ENCODE measurements around the gene NDFIP1.
"Not testable (repeated sequence)": the region's sequence is repeated elsewhere in the genome, so short reads cannot be mapped to it uniquely, and the experiment has no call there.

NDFIP1 gene, protein sequence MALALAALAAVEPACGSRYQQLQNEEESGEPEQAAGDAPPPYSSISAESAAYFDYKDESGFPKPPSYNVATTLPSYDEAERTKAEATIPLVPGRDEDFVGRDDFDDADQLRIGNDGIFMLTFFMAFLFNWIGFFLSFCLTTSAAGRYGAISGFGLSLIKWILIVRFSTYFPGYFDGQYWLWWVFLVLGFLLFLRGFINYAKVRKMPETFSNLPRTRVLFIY

DNA sequence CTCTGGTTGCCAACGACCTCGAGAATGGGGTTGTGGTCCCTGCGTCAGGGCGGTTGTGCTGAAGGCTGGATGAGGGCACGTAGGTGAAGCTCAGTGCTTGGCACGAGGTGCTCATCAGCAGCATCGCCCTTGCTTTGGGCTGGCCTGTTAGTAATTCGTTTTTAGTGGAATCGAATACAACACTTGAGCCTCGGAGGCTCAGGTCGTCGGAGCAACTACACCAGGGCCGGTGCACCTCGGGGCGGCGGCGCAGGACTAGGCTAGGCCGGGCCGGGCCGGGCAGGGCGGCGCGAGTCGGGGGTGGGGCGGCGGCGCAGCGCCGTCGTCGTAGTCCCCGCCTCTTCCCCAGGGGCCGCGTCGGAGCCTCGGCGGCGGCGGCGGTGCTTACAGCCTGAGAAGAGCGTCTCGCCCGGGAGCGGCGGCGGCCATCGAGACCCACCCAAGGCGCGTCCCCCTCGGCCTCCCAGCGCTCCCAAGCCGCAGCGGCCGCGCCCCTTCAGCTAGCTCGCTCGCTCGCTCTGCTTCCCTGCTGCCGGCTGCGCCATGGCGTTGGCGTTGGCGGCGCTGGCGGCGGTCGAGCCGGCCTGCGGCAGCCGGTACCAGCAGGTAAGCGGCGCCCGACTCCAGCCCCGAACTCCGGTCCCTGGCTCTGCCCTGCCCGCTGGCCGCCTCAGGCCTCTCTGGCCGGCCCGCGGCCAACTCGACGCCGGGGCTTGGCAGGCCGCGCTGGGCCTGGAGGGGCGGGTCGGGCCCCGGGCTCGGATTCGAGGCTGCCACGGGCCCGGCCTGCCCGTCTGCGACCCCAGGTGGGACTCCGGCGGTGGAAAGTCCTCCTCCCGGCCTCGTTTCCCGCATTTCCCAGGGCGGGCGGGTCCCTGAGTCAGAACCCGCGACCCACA, at the start of gene NDFIP1:
Gene NDFIP1 (plus strand): TSS at position 348 of the 899 bp plus-strand sequence. CDS start 196 bp downstream, at position 544.
- DNase-seq, result peak; percentile 82

DNA sequence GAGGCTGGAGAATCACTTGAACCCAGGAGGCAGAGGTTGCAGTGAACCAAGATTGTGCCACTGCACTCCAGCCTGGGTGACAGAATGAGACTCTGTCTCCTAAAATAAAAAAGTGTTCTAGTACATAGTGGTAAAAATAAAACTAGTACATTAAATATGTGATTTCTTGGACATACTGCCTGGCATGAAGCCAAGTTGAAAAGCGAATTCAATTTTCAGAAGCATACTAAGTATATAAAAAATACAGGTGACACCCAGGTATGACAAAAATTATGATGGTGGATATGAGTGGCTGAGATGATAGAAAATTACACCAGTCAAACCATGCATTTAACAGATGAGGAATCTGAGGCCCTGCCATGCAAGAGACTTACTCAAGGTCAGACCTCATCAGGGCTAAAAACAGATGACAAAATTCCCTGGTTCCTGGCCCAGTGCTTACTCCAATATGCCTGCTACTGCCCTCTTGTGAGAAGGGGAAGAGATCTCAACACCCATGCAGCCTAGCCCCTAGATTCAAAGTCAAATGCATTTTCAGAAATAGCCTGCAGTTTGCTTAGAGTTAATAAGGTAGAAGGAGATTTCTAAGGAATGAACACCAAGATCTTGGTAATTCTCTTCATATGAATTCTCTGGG, 49.2 kb upstream of the NDFIP1 start:
- DNase-seq, result peak; percentile 50

DNA sequence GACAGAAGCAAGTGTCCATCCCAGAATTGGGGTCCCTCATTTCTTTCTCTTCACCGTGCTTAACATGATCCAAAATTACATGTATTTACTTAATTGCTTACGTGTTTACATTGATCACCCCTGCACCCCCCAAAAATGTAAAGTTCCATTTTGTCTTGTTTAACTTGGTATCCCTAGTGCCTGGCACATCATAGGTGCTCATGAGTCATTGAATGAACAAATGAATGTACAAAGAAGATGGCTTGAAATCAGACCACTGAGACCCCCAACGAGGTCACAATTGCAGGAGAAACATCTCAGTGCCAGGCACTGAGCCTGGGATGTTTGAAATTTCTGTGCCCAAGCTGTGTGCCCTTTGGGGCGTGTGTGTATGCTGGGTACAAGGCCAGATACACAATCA, 45.2 kb upstream of the NDFIP1 start:
- DNase-seq, result no peak

DNA sequence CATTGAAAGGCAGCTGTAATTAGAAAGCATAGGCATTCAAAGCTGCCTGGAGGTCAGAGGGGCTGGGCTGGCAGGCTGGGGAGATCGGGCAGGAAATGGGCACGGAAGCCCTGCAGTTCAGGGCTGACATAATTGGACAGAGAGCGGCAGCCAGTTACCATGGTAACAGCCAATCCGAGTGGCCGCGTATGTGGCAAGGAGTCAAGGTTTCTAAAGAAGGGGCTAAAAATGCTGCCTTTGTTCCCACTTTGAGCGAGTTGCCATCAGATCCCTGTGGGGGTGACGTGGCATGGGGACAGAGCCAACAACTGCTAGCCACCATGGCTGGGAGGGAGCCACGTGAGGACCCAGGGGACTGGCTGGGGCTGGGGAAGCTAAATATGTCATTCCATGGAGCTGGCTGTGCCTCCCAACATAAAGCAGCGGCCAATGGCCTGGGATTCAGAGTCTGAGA, 44.7 kb upstream of the NDFIP1 start:
- DNase-seq, result peak; percentile 40

DNA sequence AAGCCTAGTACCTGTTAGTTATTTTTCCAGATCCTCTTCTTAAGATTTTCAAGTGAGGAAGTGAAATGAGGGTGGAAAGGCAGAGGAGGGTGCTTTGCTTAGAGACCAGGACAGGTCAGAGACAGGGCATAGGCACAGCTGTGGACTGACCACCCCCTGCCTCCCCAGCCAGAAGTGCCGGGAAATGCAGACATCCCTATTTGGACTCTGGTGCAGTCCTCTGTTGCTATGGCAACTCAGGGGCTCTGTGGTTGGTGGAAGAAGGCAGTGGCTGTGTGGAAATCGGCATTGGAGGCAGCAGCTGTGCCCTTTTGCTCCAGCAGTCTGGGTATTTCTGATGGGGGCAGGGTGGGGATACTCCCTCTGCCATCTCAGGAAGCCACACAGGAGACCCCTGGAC, 43.3 kb upstream of the NDFIP1 start:
- DNase-seq, result peak; percentile 32

DNA sequence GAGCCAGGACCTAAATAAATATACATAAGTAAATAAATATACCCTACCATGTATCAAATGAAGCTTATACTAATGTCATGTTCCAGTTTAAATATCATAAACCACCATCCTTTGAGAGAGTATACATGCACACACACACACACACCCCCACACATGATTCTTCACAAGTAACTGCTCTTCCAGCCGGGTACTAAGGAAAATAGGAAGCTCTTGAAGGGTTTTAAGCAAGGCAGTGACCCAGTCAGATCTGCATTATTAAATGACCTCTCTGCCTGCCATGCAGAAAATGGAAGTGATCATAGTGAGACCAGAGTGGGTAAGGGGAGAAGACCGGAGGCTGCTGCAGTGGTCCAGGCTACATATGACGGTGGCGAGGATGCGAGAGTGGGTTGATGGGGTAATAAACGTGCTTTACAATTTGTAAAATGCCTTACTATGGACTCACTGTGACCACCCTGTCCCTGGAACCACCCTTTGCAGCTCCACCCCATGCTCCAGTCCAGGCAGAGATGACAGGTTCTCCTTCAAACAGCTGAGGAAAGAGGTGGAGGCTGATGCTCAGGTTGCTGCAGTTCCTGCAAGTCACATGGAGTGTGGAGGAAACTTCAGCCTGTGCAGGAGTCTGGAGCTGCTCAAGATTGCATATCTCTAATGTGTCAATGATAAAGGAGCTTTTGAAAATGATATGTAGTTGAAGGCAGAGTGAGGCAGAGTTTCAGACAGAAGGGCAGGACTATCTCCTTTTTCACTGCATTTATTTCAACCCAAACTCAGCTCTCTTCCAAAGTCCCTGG, 38.8 kb upstream of the NDFIP1 start:
- no peak for DNase-seq

DNA sequence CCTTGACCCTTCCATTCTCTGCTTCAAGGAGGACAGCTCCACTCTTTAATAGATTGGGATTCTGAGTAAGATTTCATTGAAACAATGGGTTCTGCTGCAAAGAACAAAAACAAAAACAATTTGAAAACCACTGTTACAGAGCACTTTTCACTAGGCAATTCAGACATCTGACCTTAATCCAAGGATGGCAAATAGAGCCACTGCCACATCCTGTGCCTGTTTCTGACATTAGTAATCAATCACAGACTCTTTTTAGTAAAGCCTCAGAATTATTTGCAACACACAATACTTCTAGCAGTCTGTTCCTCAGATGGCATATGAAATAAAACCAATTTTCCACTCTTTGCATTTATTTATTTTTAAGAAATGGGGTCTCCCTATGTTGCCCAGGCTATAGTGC, 37.8 kb upstream of the NDFIP1 start:
- no peak for DNase-seq

DNA sequence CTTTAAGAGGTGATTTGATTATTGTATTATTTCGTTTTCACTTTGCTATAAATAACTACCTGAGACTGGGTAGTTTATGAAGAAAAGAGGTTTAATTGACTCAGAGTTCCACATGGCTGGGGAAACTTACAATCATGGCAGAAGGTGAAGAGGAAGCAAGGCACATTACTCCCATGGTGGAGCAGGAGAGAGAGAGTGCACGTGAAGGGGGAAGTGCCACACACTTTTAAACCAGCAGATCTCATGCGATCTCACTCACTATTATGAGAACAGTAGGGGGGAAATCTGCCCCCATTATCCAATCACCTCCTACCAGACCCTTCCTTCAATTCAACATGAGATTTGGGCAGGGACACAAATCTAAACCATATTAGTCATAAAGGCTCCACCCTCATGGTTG, 36.1 kb upstream of the NDFIP1 start:
- DNase-seq, result no peak

DNA sequence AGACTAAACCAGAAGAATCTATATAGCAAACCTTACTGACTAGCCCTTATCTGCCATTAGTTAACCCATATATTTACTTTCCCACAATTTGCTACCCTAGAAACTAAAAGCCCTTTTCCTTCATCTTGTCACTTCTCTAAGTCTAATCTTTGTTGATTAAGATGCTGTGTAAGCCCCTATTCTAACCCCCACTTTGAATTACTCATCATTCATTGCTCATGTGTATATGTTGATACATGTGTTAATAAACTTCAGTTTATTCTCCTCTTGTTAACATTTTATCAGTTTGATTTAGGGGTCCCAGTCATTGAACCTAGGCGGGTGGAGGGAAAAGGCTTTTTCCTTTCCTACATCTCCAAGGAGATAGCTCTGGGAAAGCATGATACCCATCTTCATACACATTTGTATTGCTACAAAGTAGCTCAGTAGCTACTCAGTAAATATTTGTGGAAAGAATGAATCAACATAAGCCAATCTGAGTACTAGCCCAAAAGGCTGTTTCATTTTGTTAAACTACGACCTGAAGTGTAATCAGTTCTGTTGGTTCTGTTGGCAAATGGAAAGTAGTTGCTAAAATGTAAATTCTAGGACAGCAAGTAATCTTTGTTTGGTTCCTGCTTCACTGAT, 35.1 kb upstream of the NDFIP1 start:
- no peak for DNase-seq

DNA sequence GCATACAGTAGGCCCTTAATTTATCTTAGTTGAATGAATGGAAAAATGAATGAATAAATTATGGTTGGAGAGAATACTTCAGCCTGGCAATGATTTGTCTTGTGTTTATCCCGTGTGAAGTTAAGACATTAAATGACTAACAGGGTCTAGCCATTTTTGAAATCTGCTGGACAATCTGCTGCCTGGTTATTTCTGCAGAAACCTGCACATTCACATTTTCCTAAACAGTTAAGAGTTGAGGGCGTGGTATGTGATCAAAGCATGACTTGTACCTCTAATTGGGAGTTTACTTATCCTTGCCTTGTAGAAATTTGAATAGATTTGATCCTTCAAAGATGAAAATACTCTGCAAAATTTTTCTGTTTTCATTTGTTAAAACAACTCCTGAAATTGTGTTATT, 34.6 kb upstream of the NDFIP1 start:
- DNase-seq, result no peak

DNA sequence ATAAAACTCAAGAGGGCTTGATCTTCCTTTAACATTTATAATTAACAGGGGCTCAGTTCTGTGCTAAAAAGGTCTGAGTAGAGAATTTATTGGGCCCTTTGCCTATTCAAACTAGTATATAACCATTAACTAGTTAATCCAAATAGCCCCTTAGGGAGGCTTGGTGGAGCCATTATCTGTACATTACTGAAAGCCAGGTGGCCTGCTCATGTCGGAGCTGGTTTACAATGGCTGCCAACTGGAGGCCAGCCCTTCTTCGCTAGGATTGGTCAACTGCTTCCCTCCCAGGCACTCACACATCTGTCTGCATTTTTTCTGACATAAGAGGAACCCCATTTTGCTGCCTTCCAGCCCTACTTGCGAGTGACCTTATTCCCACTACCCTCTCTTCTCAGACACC, 30.4 kb upstream of the NDFIP1 start:
- no peak for DNase-seq

DNA sequence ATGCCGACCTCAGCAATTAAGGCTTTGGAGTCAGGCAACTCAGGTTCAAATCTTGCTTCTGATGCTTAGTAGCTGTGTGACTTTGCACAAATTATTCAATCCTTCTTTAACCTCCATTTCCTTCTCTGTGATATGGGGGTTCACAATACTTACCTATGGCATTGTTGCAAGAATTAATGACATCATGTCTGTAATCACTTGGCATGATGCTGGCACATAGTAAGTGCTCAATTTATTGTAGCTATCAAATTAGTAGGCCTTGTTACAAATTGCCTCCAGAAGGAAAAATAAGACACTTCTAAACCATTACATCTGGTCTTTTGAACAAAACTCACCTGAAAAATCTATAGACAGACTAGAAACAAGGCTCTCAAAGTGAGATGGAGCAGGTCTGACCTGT, 29.9 kb upstream of the NDFIP1 start:
- DNase-seq, result no peak

DNA sequence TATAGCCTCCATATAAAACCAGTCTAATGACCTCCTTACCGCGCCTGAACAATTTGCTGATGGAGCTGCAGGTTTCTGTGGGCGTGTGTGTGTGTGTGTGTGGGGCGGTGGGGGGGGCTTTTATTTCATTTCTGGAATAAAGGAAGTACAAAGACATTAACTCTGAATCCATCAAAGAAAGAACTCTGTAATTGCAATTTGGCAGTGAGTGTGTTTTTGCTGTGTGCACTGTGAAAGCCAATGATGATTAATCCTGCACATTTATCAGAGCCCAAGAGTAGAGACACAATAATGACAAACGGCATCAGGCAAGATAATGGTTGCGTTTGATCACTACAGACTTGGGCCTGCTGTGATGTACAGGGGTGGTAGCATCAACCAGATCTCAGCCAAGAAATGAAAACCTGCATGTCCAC, 29.3 kb upstream of the NDFIP1 start:
- DNase-seq, result no peak

DNA sequence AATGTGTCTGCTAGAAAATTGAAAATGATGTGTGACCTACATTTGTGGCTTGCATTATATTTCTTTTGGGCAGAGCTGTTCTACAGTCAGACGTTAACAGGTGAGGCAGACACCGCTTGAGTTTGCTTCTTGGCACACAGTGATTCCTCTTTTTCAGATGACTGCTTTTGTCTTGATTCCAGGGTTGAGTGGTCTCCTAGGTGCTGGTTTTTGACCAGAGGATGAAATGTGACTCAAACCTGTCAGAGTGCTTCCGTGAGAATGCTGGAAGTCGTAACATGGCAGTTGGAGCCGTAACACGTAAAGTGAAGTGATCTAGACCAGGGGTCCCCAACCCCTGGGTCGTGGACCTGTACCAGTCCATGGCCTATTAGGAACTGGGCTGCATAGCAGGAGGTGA, 28.3 kb upstream of the NDFIP1 start:
- DNase-seq, result no peak

DNA sequence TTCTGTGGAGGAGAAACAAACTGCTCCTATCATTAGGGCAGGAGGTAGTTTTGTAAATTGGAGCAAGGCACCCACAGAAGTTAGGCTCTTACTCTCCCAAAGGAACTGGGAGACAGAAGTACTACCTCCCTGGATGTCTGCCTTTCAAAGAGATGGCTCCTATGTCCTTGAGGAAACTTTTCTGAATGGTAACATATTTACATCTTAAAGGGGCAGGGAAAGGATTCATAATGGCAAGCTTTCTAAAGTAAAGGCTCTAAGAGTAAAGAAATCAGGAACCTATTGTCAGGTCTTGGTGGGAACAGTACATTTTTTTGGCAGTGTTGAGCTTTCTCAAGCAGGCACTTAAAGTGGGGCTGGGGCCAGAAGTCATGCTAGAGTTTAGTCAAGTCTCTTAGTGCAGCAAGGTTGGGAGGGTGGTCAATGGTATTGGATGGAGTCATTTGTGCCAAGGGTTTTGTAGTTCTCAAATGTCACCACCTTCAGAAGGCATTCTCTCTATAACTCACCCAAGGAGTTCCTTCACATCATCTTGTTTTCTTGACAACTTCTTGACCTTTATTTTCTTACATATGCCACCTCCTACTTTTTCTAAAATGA, 26.3 kb upstream of the NDFIP1 start:
- DNase-seq, result no peak

DNA sequence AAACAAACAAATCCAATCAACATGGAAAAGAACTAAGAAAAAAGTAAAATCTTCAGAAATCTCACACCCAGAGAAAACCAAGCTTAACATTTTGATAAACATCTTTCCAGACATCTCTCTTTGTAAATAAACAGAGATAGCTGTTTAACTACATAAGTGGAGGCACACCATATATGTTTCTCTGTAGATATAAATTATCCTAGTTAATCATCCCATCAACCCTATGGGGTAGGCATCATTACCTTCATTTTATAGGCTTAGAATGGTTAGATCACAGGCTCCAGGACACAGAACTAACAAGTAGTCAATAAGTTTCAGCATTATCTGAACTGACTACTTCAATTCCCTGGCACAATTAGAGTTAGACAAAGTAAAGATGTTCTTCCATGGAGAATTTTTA, 22.4 kb upstream of the NDFIP1 start:
- no peak for DNase-seq

DNA sequence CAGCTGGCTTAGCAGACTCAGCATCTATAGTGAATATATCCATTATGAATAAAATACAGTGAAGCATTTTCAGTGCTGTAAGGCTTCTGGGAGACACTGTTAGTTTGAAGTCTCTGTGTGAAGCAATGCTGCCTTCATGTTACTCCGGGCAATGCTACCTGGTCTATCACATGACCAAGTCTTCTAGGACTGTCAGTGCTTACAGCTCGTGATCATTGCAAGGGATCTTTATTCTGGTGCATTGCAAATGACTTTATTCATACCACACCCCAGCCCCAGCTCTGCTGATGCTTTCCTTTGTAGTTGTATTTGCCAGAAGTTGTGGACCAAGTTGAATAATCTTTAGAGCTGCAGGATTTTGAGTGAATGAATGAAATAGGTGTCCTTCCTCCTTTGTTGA, 21.9 kb upstream of the NDFIP1 start:
- DNase-seq, result no peak

DNA sequence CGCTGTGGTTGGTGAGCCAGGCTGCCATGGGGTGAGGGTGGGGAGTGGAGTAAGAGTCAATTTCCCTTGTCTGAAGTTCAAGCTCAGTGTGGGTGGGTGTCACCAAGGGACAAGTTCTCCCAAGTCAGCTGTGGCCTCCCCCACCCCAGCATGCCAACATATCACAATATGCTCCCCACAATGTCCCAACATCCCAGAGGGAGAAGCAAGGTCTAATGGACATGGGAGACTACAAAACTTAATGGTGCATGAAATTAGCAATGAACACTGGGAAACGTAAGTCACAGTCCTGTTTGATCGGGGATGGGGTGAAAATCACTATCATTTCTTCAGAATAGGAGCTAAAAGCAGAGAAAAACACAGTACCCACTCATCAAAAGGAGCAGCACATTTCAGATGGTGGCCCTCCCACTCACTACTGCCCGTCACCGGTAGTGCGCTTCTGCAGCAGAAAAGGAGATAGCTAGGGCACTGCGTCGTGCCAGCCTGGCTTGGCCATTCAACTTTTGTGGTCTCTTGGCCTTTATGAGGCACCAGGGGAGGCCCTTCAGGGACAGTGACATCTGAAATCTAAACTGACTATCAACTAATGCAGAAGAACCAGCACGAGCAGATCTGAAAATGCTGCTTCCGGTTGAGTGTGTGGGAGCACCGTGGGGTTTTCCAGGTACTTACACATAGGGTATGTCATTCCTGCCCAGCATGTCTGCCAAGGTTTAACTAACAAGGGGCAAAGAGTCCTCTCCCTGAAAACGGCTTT, 20.5 kb upstream of the NDFIP1 start:
- DNase-seq, result no peak

DNA sequence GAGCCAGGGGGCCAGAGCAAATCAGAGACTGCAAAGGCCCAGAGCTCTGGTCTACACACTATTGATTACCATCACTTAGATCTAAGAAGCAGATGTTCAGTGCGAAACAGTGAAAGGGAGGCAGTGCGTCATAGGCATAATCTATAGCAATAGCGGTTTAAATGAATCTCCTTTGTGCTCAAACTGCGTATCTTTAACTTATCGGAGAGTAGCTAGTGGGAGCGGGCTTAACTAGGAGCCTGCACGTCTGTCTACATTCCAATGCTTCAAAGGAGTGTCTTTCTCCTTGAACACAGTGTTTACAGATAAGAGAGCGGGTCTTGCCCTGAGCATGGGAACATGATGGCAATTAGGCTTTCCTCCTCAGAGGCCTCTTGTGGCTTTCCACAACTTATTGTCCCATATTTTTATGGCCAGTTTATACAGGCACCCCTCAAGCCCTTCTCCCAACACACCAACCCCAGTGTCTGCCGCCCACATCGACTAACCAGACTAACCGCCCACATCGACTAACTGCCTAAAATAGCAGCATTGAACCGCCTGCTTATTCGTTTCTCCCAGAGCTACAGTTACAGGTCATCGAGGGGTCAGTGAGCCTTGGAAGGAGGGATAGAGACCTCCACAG, 19.6 kb upstream of the NDFIP1 start:
- DNase-seq, result not testable (repeated sequence)

DNA sequence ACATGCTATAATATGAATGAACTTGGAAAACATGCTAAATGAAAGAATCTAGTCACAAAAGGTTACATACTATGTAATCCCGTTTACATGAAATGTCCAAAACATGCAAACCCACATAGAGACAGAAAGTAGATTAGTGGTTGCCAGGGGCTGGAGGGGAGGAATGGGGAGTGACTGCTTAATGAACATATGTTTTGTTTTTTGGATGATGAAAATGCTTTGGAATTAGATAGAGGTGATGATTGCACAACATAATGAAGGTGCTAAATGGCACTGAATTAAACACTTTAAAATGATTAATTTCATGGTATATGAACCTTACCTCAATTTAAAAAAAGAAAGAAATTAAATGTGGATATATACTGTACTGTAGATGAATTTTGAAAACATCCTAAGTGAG, 17.6 kb upstream of the NDFIP1 start:
- no peak for DNase-seq

DNA sequence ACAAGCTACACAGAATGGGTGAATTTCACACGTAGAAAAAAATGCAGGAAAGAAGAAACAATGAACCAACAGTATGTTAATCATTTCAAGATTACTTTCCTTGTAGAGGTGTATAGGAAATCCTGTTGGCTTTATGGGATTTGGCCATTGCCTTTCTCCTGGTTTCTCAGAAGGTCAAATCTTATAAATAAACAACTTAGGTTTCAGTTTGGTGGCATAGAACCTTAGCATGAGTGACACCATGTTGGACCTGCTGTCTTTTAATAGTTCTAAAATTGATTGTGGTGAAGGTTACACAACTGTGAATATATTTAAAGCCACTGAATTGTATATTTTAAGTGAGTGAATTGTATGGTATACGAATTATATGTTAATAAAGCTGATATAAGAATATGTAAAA, 16.7 kb upstream of the NDFIP1 start:
- DNase-seq, result no peak
